H1 (cell line): ENCODE measurements around the gene ARAP3. TPM values are rescaled to one million over a fixed set of nuclear protein-coding genes. Genes with fewer than 3 reads are reported as not detected.

Experiments used
- BRCA1 ChIP-seq: IDR thresholded peaks from 2 replicates; pipeline ENCODE4 v1.6.1; 2012; ENCODE audit warnings: low read depth, low read length, improper control_type of control experiment
- CBX8 ChIP-seq: fragments of 300-800, 300-1000 bp; sonication (generic); IDR thresholded peaks from 2 replicates; pipeline ENCODE4 v1.7.1; 2016; ENCODE audit warnings: low read depth, low read length, borderline replicate concordance
- polyA plus RNA-seq, 7 experiments: library from polyadenylated mRNA; depleted of rRNA in 3 of 7; stranded (reverse) in 5 of 7; unstranded in 2 of 7; fragments of >200 nt in 5 of 7; fragments of 200-250 nt in 2 of 7; gene quantifications; 1 replicate in 5 of 7; 2 replicates in 1 of 7; 4 replicates in 1 of 7; pipeline versions ENCODE4 v1.2.1 to v1.2.3, GENCODE V29; 2011 to 2013; ENCODE audit warnings: missing spikeins in 2 of 7, mixed read lengths in 2 of 7
- total RNA-seq: library from RNA; stranded (reverse); fragmentation: NEBNext Ultra II Directional; extraction: Animal tissue kit (Norgen Biotek cat#: 25700); gene quantifications from 2 replicates; pipeline ENCODE4 v1.2.1, GENCODE V29; 2021
- TF ChIP-seq, protein P1 (sequence below): IDR thresholded peaks from 2 replicates; pipeline ENCODE4 v1.6.1; 2012; ENCODE audit warnings: inconsistent platforms
- TF ChIP-seq, protein P2 (sequence below), 3 experiments: IDR thresholded peaks; 1 replicate in 2 of 3; 2 replicates in 1 of 3; pipeline versions ENCODE4 v1.5.1 to v1.6.1; 2011; ENCODE audit warnings: low read length in 3 of 3, mild to moderate bottlenecking in 3 of 3, inconsistent platforms in 2 of 3, low read depth in 1 of 3, moderate library complexity in 1 of 3; ENCODE audit not compliant: insufficient read depth in 1 of 3; ENCODE audit errors: control extremely low read depth in 1 of 3

Gene ARAP3
- total and polyA plus RNA-seq, 2 of the 8 experiments (the other 6 are each of a cell fraction or from before 2014, with no cell fraction given), result 14.4 to 48.6 TPM

DNA sequence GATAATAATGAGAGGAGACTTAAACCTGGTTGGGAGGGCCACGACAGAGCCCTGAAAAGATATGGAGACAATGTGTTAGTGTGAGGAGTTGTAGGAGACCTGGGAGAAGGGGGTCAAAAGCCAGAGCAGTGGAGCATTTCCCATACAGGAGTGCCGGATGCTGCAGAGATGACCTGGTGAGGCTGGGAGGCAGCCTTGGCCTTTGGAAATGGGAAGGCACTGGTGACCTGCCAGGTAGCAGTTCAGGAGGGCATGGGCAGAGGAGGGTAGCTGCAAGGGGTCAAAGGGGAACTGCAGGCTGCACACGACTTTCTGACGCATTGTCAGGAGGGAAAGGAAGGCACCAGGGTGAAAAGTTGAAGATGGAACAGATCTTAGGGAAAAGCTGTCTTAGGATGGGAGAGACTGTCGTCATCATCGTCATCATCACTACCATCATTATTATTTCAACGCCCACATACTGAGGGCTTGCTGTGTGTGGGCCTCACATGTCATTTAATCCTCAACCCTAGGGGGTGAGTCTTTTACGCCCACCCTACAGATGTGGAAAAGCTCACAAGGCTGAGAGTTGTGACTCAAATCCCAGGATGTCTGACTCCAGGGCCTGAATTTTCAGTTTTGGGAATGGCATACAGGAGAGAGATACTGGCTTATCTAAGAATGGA is 13.3 kb downstream of the ARAP3 start (continued):
- TF ChIP-seq CBX8 (no peak), BRCA1 (no peak)
- TF ChIP-seq, protein P1, sequence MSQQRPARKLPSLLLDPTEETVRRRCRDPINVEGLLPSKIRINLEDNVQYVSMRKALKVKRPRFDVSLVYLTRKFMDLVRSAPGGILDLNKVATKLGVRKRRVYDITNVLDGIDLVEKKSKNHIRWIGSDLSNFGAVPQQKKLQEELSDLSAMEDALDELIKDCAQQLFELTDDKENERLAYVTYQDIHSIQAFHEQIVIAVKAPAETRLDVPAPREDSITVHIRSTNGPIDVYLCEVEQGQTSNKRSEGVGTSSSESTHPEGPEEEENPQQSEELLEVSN, result no peak
- TF ChIP-seq, protein P2, sequence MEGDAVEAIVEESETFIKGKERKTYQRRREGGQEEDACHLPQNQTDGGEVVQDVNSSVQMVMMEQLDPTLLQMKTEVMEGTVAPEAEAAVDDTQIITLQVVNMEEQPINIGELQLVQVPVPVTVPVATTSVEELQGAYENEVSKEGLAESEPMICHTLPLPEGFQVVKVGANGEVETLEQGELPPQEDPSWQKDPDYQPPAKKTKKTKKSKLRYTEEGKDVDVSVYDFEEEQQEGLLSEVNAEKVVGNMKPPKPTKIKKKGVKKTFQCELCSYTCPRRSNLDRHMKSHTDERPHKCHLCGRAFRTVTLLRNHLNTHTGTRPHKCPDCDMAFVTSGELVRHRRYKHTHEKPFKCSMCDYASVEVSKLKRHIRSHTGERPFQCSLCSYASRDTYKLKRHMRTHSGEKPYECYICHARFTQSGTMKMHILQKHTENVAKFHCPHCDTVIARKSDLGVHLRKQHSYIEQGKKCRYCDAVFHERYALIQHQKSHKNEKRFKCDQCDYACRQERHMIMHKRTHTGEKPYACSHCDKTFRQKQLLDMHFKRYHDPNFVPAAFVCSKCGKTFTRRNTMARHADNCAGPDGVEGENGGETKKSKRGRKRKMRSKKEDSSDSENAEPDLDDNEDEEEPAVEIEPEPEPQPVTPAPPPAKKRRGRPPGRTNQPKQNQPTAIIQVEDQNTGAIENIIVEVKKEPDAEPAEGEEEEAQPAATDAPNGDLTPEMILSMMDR (IDR thresholded peaks at IDR 0.05; ENCODE audit: control extremely low read depth in 1 of 3, insufficient read depth in 1 of 3, low read depth in 1 of 3, low read length in 3 of 3), result no peak
